K562 (cell line): ENCODE results near the gene DTX1. TPM values are rescaled to one million over a fixed set of nuclear protein-coding genes. Genes with fewer than 3 reads are reported as not detected.
A peak's percentile ranks its signal among the peaks of the same experiment; 100 is the strongest.

Experiments used
- ATAC-seq: fragments of 200-7000 bp; cut with Tn5 transposase; 3 replicates; pipeline ENCODE4 v1.9.1; 2020; ENCODE audit warnings: moderate library complexity
- BruUV-seq: library from RNA; stranded (reverse); fragments of 400-500 nt; replicated peaks from 2 replicates; lab custom pipeline; 2021; lab: Mats Ljungman, UMichigan
- CTCF ChIA-PET: fragments of 300-600 bp; formaldehyde crosslinking; extraction: SDS; loops from one replicate; lab custom pipeline; 2021; ENCODE audit warnings: low intra/inter-chr PET ratio; lab: Yijun Ruan, JAX
- POLR2A ChIA-PET: fragments of 300-600, 350-650 bp; sonication (Branson Sonifier 250); formaldehyde crosslinking; extraction: SDS; loops from one replicate; lab custom pipeline; 2021; ENCODE audit warnings: antibody characterized with exemption, inconsistent platforms; lab: Yijun Ruan, JAX
- DNase-seq, 4 experiments: peaks; one replicate each; pipeline versions ENCODE4 v3.0.0 to v3.0.0-alpha.2; 2011 to 2018; ENCODE audit warnings: low spot score in 3 of 4, mixed read lengths in 3 of 4; ENCODE audit errors: extremely low read depth in 1 of 4
- FAIRE-seq: peaks from 2 replicates; lab custom pipeline; 2011; peaks lifted over from hg19 to GRCh38; lab: Jason Lieb, UNC
- H2AFZ ChIP-seq: 2 replicates; pipeline ENCODE4 v1.6.0; 2011; ENCODE audit warnings: low read depth, low read length, control low read depth, inconsistent platforms
- H3K27ac ChIP-seq: fragments of 200-600 bp; 3 replicates; pipeline ENCODE4 v1.8.0; 2011; ENCODE audit warnings: low read depth, mild to moderate bottlenecking, control low read depth, inconsistent platforms, low read length, moderate library complexity, mixed read lengths; ENCODE audit errors: extremely low read depth
- H3K27me3 ChIP-seq, 2 experiments: fragments of 300-600 bp in 1 of 2; 2 replicates in 1 of 2; 3 replicates in 1 of 2; pipeline versions ENCODE4 v1.6.0 to v1.8.0; 2011; ENCODE audit warnings: inconsistent platforms in 2 of 2, low read length in 2 of 2, mild to moderate bottlenecking in 1 of 2, mixed read lengths in 1 of 2, moderate library complexity in 1 of 2; ENCODE audit not compliant: control insufficient read depth in 2 of 2, insufficient read depth in 2 of 2
- H3K36me3 ChIP-seq: fragments of 300-600 bp; 3 replicates; pipeline ENCODE4 v1.8.0; 2011; ENCODE audit warnings: mild to moderate bottlenecking, low read length, inconsistent platforms; ENCODE audit not compliant: control insufficient read depth, insufficient read depth
- H3K4me1 ChIP-seq, 2 experiments: fragments of 200-600 bp in 1 of 2; replicated peaks in 1 of 2; 2 replicates in 1 of 2; 3 replicates in 1 of 2; pipeline versions ENCODE4 v1.5.1 to v1.8.0; 2011; ENCODE audit warnings: inconsistent platforms in 2 of 2, low read length in 2 of 2, mild to moderate bottlenecking in 1 of 2, mixed read lengths in 1 of 2, moderate library complexity in 1 of 2; ENCODE audit not compliant: control insufficient read depth in 2 of 2, insufficient read depth in 2 of 2
- H3K4me2 ChIP-seq: 2 replicates; pipeline ENCODE4 v1.6.1; 2011; ENCODE audit warnings: low read length, control low read depth, inconsistent platforms, mixed read lengths; ENCODE audit not compliant: insufficient read depth
- H3K4me3 ChIP-seq: fragments of 200-600 bp; sonication (generic), shearing (Covaris generic); 2 replicates; pipeline ENCODE4 v1.5.1; 2016; ENCODE audit warnings: control low read depth, inconsistent platforms
- H3K79me2 ChIP-seq: fragments of 200-600 bp; 3 replicates; pipeline ENCODE4 v1.8.0; 2011; ENCODE audit warnings: low read length, inconsistent platforms; ENCODE audit not compliant: control insufficient read depth, insufficient read depth
- H3K9ac ChIP-seq, 2 experiments: 2 replicates each; pipeline versions ENCODE4 v1.6.0 to v1.6.1; 2011; ENCODE audit warnings: low read depth in 2 of 2, low read length in 2 of 2, control low read depth in 1 of 2, inconsistent platforms in 1 of 2, mild to moderate bottlenecking in 1 of 2, mixed read lengths in 1 of 2; ENCODE audit not compliant: insufficient read depth in 1 of 2
- H3K9me1 ChIP-seq: one replicate; pipeline ENCODE4 v1.6.0; 2011; ENCODE audit warnings: inconsistent platforms, mild to moderate bottlenecking, low read length, moderate library complexity; ENCODE audit not compliant: control insufficient read depth, insufficient read depth
- H3K9me3 ChIP-seq: replicated peaks from 2 replicates; pipeline ENCODE4 v1.5.1; 2011; ENCODE audit warnings: low read depth, low read length, inconsistent platforms; ENCODE audit not compliant: control insufficient read depth, insufficient read depth
- H4K20me1 ChIP-seq: replicated peaks from 2 replicates; pipeline ENCODE4 v1.6.1; 2011; ENCODE audit warnings: low read length, inconsistent platforms, mixed read lengths; ENCODE audit not compliant: control insufficient read depth, insufficient read depth
- CGGBP1 ChIP-seq: fragments of 250-450 bp; sonication (Bioruptor Pico); IDR thresholded peaks from 2 replicates; pipeline ENCODE4 v1.9.0; 2021; ENCODE audit warnings: mild to moderate bottlenecking
- CHCHD3 ChIP-seq: fragments of 250-450 bp; sonication (Bioruptor Pico); IDR thresholded peaks from 2 replicates; pipeline ENCODE4 v2.1.2; 2022; ENCODE audit warnings: mild to moderate bottlenecking
- CHD1 ChIP-seq: fragments of 200-600 bp; sonication (generic); IDR thresholded peaks from one replicate; pipeline ENCODE4 v1.6.1; 2012; ENCODE audit warnings: mild to moderate bottlenecking, moderate library complexity, low read length, inconsistent platforms
- CREBBP ChIP-seq: IDR thresholded peaks from one replicate; pipeline ENCODE4 v1.6.1; 2012; ENCODE audit warnings: low read depth, mild to moderate bottlenecking, control low read depth, inconsistent platforms, low read length
- DACH1 ChIP-seq: fragments of 450-650 bp; IDR thresholded peaks from 2 replicates; pipeline ENCODE4 v1.6.1; 2018; ENCODE audit not compliant: partially characterized antibody
- DIDO1 ChIP-seq: fragments of 450-650 bp; IDR thresholded peaks from 2 replicates; pipeline ENCODE4 v1.6.1; 2016; ENCODE audit warnings: low read depth, missing biosample characterization, missing genetic modification characterization
- ELK3 ChIP-seq: fragments of 450-650 bp; formaldehyde crosslinking; IDR thresholded peaks from 2 replicates; pipeline ENCODE4 v1.4.0; 2020; ENCODE audit warnings: mild to moderate bottlenecking
- KDM5B ChIP-seq: fragments of 200-600 bp; sonication (generic); IDR thresholded peaks from 2 replicates; pipeline ENCODE4 v1.6.1; 2012; ENCODE audit warnings: low read depth, mild to moderate bottlenecking, moderate library complexity, low read length, control low read depth, inconsistent platforms; ENCODE audit not compliant: insufficient replicate concordance
- MAZ ChIP-seq, 2 experiments: fragments of 450-650 bp in 1 of 2; sonication (generic) in 1 of 2; formaldehyde crosslinking; IDR thresholded peaks in 1 of 2; conservative IDR thresholded peaks in 1 of 2; 2 replicates each; pipeline versions ENCODE4 v1.4.0 to v1.5.0; 2020; ENCODE audit warnings: mild to moderate bottlenecking in 1 of 2, missing genetic modification reagents in 1 of 2
- MCM3 ChIP-seq: fragments of 450-650 bp; IDR thresholded peaks from 2 replicates; pipeline ENCODE4 v1.6.1; 2016
- MTA3 ChIP-seq: fragments of 450-650 bp; formaldehyde crosslinking; IDR thresholded peaks from 2 replicates; pipeline ENCODE4 v1.6.1; 2017; ENCODE audit warnings: mild to moderate bottlenecking, borderline replicate concordance
- MXI1 ChIP-seq: IDR thresholded peaks from 2 replicates; pipeline ENCODE4 v1.6.1; 2011; ENCODE audit warnings: low read depth, mild to moderate bottlenecking, improper control_type of control experiment, low read length
- RFX5 ChIP-seq: IDR thresholded peaks from 2 replicates; pipeline ENCODE4 v1.6.1; 2011; ENCODE audit warnings: low read depth, mild to moderate bottlenecking, improper control_type of control experiment, low read length
- SP2 ChIP-seq: IDR thresholded peaks from 2 replicates; pipeline ENCODE4 v1.6.1; 2011; ENCODE audit warnings: mild to moderate bottlenecking, low read depth, low read length, moderate library complexity; ENCODE audit not compliant: poor library complexity, severe bottlenecking; ENCODE audit errors: extremely low read depth
- STAT5B ChIP-seq: fragments of 250-450 bp; sonication (Bioruptor Pico); IDR thresholded peaks from 2 replicates; pipeline ENCODE4 v1.8.0; 2021; ENCODE audit warnings: mild to moderate bottlenecking, inconsistent platforms
- ZEB2 ChIP-seq: fragments of 450-650 bp; IDR thresholded peaks from 2 replicates; pipeline ENCODE4 v1.6.1; 2016
- ZFPM2 ChIP-seq: fragments of 250-450 bp; sonication (Bioruptor Pico); IDR thresholded peaks from 2 replicates; pipeline ENCODE4 v1.5.1; 2022; ENCODE audit warnings: mild to moderate bottlenecking
- ZNF197 ChIP-seq: fragments of 200-800 bp; sonication (Bioruptor generic); IDR thresholded peaks from 2 replicates; pipeline ENCODE4 v1.6.1; 2016; ENCODE audit warnings: low read depth, missing genetic modification characterization, missing compliant biosample characterization
- WGBS: fragments of 100-300 bp; shearing (Covaris generic); methylation state at CpG from one replicate; pipeline ENCODE4 v1.1.6; 2016; ENCODE audit warnings: low coverage, mixed read lengths; ENCODE audit not compliant: insufficient coverage; ENCODE audit errors: missing lambda C conversion rate; 5-methylcytosine and 5-hydroxymethylcytosine counted together
- in situ Hi-C: fragments of 300-500 bp; cut with MboI; formaldehyde crosslinking; loops from 4 replicates; pipeline ENCODE4 v1.15.0; 2018; ENCODE audit warnings: inconsistent platforms, mixed read lengths
- intact Hi-C: fragments of 100-400 bp; cut with micrococcal nuclease; formaldehyde crosslinking; loops from 2 replicates; pipeline ENCODE4 v1.14.2; 2022
- polyA plus RNA-seq, 8 experiments: library from polyadenylated mRNA; depleted of rRNA in 4 of 8; stranded (reverse) in 5 of 8; unstranded in 3 of 8; fragments of >200 nt; fragmentation: Nextera tagmentation in 2 of 8; fragmentation: Illumina TruSeq in 1 of 8; extraction: Ambion mirVana in 2 of 8; extraction: Trizol in 1 of 8; gene quantifications; 2 replicates each; pipeline versions ENCODE4 v1.2.1 to v1.2.3, GENCODE V29; 2011 to 2014; ENCODE audit warnings: inconsistent platforms in 1 of 8, missing spikeins in 1 of 8
- total RNA-seq, 7 experiments: library from RNA; depleted of rRNA in 6 of 7; stranded (reverse); fragments of >200 nt in 6 of 7; fragmentation: Illumina TruSeq in 2 of 7; extraction: Trizol in 2 of 7; gene quantifications; 2 replicates each; pipeline versions ENCODE4 v1.2.1 to v1.2.3, GENCODE V29; 2011 to 2021; ENCODE audit warnings: low replicate concordance in 1 of 7
- TF ChIP-seq, protein P1 (sequence below): fragments of 250-450 bp; sonication (Bioruptor Pico); IDR thresholded peaks from 2 replicates; pipeline ENCODE4 v1.5.0; 2021; ENCODE audit warnings: mild to moderate bottlenecking, moderate library complexity

Gene DTX1
- total and polyA plus RNA-seq, 9 of the 15 experiments (the other 6 are each of a cell fraction or from before 2014, with no cell fraction given), result not detected

DNA sequence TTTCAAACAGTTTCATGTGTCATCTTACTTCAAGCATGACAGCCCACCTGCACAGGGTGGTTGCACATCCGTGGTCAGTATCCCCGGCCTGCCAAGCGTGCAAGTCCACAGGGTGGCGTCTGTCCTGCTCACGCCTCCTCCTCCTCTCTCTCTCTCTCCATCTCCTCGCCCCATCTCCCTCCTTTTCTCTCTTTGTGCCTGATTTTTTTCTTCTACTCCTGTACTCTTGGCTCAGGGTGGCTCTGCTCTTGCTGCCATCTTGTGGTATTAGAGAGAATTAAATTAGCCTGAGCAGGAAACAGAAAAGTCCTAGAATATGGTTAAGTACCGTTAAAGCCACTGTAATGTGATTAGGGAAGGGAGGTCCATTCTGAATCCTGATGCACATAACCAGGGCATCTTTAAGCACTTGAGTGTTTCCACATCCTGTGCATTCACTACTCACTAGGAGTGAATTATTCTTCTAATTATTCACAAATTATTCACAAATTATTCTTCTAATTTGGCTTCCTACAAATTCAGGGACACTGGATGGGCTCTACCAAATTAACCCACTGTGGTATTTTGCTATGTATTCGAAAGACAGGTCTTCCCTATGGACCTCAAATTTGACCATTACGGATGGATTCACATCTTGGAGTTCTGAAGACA, 25.5 kb upstream of the DTX1 start:
- CTCF ChIA-PET, result interaction anchor here (0.5 to 1.4 kb wide), 3 partner anchors 25 to 919 kb away, joined by 3 to 8 read pairs (median 3); no protein-coding TSS in a partner anchor
- H3K27ac ChIP-seq, result no peak overlapping the region
- in situ Hi-C loops (no loop called here), intact Hi-C loops (loop anchor here (2.0 kb wide), 1 partner anchor 38 kb away; no protein-coding TSS in a partner anchor)
- H3K9me1 ChIP-seq, result no peaks in the 10 kb centered on the region
- no peaks in the 10 kb centered on the region for H3K4me1 ChIP-seq
- 0% methylated on average over 8 of the region's 9 CpGs for WGBS
- ATAC-seq (peak; percentile 77), FAIRE-seq (peak; percentile 56), DNase-seq (peak; percentile 22 to 42 (median 36))
- no peaks in the 10 kb centered on the region for H4K20me1 ChIP-seq
- no peak overlapping the region for H3K4me3 ChIP-seq
- H3K36me3 ChIP-seq, result no peaks in the 10 kb centered on the region
- no peaks in the 10 kb centered on the region for H3K27me3 ChIP-seq
- POLR2A ChIA-PET, result no interaction called here
- no peaks in the 10 kb centered on the region for H3K79me2 ChIP-seq
- no TSS peak for BruUV-seq
- no peak overlapping the region for H2AFZ ChIP-seq
- no peak overlapping the region for H3K4me2 ChIP-seq
- H3K9ac ChIP-seq, result no peak overlapping the region
- no peaks in the 10 kb centered on the region for H3K9me3 ChIP-seq
- TF ChIP-seq CREBBP (no peak), MCM3 (no peak), DIDO1 (tag) (no peak), SP2 (no peak), CHD1 (no peak), CGGBP1 (CRISPR knock-in tag) (no peak), CHCHD3 (CRISPR knock-in tag) (no peak), ZFPM2 (no peak), KDM5B (no peak), MTA3 (no peak), ZEB2 (no peak), DACH1 (peak; percentile 85), MAZ (CRISPR knock-in tag; conservative IDR thresholded peaks at IDR 0.05 in 1 of 2, IDR thresholded peaks at IDR 0.05 in 1 of 2) (0 out of 4 replicates have a peak, but pooled peaks of 1 of the 2 experiments have one; percentile 20), STAT5B (no peak), MXI1 (no peak), ZNF197 (no peak), RFX5 (no peak), ELK3 (no peak)
- TF ChIP-seq, protein P1, sequence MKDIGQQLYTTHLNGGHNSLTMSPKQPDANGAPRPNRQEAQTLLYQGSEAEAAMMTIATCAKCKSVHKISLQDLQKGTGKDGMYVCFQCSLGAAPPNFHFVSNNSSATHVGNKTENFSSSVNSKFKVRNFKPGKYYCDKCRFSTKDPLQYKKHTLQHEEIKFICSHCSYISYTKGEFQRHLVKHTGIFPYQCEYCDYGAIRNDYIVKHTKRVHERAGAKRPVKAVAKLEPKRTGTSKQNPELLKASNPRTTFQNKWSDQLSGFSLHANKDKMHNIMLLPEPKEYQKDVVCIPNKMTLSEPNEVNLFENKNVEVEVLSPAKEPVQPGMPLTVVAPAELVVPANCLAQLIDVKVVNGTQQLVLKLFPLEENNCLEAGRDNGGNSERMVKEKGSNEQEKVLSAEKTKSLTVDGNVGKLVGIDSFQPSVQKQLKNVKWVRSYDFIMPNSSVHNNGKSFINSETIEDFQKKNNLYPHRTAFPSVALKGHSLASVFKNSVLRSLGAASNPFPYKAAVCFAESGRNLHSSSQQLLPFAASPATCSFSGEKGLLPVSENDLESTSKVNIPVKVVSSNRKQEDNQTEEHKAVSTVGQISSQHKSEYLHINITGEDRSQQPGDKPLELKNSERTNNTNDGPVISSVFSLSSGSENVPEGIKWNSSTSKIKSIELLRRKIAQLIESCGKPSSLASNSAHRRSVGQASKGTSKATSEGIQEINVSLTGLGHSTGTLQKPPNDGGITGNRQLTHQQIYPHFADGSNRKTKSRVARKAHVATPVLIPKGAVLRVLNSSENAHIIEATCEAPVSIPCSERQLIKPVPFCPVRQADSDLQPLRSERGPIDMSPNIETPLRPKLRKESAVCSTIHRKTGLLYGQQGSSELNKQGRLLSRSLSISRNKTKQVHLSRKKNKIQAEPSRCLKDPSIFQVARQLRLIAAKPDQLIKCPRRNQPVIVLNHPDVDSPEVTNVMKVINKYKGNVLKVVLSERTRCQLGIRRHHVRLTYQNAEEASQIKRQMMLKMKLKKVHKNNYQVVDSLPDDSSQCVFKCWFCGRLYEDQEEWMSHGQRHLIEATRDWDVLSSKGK (CRISPR knock-in tag), result no peak
